ENCODE results near the gene TRAF3IP3.

Gene TRAF3IP3, protein sequence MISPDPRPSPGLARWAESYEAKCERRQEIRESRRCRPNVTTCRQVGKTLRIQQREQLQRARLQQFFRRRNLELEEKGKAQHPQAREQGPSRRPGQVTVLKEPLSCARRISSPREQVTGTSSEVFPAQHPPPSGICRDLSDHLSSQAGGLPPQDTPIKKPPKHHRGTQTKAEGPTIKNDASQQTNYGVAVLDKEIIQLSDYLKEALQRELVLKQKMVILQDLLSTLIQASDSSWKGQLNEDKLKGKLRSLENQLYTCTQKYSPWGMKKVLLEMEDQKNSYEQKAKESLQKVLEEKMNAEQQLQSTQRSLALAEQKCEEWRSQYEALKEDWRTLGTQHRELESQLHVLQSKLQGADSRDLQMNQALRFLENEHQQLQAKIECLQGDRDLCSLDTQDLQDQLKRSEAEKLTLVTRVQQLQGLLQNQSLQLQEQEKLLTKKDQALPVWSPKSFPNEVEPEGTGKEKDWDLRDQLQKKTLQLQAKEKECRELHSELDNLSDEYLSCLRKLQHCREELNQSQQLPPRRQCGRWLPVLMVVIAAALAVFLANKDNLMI

DNA sequence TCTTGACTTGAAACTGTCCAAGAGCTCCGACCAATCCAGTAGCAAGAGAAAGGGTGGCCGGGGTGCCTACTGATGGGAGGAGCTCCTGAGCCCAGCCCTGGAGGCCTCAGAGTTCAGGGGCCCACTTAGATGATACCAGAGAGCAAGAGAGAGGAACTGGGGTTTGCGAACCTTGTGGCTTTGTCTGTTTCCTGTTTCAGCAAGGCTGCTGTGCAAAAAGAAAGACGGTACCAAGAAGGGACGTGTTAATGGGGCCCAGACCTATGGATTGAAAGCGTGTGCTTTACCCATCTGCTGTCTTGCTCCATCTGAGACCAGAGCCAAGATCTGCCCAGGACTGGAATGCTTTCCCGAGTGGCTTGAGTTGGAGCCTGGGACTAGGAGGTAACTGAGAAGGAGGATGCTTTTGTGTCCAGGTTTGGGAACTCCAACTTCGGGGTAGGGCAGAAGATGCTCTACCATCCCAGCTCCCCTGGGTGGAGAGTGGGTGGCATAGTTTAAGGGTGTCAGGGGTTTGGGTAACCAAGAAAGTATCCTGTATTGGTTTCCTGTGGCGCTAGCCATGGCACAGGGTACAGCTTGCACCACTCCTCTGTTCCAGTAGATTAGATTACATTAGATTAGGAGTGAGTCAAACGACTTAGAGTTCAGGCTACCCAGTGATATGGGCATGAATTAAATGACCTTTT is at the start of gene TRAF3IP3:
TRAF3IP3 (plus strand) TSS at position 128 of the 689 bp plus-strand sequence. CDS start 3,987 bp downstream, outside the sequence.
- DNase-seq, result no peak

DNA sequence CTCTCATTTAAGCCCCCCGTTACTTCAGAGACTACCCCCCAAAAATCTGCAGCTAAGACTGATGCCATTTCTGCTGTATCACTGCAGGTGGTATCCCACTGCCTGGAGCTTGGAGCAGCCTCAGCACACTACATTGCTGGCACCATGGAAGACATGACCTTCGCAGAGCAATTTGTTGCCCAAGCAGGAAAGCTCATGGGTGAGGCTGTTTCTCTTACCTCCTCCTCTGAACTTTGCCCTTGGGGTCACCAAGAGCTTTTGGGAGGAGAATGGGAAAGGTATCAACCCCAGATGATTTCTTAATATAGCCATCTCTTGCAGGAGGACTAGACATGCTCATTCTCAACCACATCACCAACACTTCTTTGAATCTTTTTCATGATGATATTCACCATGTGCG is 49.2 kb upstream of the TRAF3IP3 start:
- no peak for DNase-seq

DNA sequence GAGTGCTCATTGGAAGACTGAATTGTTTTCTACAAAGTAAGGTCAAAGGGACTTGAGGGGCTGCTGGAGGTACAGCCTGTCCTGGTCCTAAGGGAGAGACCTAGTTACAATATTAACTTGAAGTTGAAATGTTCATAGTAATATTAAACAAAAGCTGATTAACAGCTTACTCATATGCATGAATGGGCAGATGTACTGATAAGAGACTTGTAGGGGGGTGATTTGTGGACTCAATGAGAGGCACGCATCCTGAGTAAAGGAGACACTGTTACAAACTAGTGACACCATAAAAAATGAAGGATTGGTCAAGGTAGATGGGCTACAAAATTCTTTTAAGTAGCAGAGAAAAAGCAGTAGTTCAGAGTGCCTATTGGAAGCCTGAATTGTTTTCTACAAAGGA is 48.5 kb upstream of the TRAF3IP3 start:
- no peak for DNase-seq

DNA sequence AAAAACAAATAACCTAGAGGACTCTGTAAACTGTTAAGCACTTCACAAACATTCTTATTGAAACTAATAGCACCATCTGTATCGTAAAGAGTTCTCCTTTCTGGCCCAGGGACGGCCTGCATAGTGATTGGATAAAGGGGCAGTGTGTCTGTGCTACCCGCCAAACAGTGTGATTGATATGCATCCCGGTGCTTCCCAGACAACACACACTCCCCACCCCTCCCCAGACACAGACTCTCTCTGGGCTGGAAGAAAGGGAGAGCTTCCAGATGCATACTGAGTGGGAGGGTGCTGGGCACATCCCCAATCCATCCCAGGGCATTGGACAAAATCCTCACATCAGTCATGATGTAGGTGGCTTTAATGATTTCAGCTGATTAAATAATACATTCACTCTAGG is 47.6 kb upstream of the TRAF3IP3 start:
- DNase-seq, result no peak

DNA sequence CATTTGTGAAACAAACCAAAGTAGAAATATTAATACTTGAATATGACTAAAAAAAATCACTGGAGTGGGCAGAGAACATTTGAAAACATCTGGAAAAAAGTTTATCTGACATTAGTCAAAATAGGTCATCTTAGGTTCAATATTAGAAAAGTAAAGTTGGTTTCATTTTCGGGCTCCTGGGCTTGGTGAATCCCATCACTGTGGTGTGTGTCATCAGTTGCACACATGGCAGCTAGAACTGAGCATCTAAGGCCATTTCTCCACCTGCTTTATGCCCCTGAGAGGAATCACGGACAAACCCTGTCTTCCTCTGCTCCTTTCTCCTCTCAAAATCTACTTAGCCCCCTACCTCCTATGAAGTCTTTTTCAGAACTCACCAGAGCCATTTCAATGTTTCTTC is 45.8 kb upstream of the TRAF3IP3 start:
- DNase-seq, result no peak

DNA sequence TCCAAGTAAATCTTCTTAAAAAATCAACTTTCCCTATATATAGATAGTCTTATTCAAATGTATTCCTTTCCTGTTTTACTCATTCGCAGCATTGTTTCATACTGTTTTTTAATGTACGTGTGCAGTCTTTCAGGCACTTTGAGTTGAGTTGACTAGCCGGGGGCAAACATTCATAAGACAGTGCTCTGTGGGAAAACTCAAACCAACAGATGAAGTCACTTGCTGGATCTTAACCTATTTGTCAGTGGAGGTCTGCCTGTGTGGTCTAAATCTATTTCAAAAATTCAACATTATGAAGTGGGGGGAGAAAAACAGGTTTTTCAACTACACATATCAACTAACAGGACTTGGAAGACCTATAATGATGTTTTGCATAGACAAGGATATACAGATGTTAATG is 45.0 kb upstream of the TRAF3IP3 start:
- no peak for DNase-seq

DNA sequence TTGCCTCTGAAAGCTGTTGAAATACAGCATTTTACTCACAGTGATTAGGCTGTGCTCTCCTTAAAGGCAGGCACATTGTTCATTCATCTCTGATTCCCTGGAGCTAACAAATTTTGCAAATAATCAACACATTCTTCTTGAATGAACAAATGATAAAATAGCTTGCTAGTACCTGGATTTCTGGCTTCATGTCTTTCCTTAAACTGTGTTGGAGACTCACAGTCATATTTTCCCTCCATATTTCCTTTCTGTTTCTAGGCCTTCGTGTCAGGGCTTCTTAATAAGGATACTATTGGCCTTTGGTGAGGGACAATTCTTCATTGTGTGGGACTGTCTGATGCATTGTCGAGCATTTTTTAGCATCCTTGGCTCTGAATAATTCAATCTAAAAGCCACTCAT is 41.5 kb upstream of the TRAF3IP3 start:
- no peak for DNase-seq

DNA sequence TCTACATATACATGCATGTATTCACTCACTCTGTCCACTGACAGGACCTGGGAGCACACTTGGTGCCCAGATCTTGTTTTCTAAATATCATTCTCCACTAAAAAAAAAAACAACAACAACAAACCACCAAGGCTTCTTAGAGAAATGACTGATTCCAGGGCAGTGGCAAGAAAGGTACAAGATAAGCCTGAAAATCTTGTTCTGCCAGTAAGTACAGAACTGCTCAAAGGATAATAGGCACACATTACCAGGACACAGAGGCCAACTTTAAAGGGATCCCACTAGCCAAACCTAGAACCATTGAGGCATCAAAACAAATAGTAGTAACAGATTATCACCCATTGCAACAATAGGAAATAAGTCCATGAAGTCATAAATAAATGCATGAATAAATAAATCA is 40.5 kb upstream of the TRAF3IP3 start:
- no peak for DNase-seq

DNA sequence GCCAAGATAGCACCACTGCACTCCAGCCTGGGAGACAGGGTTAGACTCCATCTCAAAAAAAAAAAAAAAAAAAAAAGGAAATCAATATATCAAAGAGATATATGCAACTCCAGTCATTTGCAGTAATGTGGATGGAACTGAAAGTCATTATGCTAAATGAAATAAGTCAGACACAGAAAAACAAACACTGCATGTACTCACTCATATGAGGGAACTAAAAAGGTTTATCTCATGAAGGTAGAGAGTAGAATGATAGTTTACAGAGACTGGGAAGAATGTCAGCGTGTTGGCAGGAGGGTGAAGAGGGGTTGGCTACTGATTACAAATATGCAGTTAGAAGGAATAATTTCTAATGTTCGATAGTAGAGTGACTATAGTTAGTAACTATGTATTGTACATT is 38.0 kb upstream of the TRAF3IP3 start:
- no peak for DNase-seq

DNA sequence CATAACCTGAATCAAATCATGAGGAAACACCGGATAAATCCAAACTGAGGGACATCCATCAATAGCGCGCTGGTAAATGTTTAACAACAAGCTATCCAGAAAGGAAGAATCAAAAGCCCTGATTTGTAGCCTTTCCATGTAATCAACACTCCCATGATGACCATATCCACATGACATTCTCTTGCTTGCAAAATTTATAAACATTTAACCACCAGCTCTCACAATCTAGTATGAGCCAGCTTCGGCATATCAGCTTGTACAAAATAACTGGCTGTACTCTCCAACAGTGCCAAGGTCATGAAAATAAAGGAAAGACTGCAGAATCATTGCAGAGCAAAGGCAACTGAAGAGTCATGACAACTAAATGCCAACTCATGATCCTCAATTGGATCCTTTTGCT is 35.5 kb upstream of the TRAF3IP3 start:
- DNase-seq, result no peak

DNA sequence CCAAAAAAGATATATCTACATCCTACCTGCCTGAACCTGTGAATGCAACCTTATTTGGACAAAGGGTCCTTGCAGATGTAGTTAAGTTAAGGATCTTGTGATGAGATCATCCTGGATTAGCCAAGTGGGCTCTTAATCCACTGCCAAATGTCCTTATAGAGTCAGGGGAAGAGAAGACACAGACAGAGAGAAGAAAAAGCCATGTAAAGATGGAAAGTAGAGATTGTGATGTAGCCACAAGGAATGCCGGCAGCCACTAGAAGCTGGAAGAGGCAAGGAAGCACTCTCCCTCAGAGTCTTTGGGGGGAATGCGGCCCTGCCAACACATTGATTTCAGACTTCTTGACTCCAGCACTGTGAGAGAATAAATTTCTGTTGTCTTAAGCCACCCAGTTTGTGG is 35.0 kb upstream of the TRAF3IP3 start:
- DNase-seq, result no peak

DNA sequence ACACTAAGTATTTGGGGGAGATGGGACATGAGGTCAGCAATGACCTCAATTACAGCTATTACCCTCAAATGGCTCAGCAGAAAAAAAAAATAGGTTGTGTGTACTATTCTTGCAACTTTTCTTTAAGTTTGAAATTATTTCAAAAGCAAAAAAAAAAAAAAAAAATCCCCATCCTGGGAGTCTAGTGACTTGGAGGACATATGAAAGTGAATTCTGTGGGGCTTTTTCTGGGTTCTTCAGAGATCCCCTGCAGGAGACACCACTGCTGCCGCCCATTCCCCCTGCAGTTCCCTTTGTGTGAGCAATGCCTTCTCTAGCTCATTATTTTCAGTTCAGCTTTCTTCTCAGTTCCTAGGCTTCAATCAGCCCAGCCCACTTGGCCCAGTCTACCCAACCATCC is 34.5 kb upstream of the TRAF3IP3 start:
- DNase-seq, result no peak

DNA sequence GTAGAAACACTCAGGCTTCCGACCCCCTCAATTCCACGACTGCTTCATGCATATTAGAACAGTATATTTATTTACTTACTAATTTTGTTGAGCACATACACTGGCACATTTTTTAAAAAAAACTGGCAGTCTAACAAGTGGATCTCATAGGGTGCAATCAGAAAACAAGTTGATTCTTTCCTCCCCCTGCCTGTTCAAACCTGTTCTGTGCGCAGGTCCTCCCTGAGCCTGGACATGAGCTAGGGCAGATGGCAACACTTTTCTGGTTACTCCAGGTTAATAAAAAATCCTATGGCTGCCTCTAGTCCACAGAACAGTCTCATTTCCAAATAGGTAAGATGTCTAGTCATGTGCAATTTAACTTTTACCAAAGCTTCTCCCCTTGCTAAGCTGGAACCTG is 32.6 kb upstream of the TRAF3IP3 start:
- no peak for DNase-seq

DNA sequence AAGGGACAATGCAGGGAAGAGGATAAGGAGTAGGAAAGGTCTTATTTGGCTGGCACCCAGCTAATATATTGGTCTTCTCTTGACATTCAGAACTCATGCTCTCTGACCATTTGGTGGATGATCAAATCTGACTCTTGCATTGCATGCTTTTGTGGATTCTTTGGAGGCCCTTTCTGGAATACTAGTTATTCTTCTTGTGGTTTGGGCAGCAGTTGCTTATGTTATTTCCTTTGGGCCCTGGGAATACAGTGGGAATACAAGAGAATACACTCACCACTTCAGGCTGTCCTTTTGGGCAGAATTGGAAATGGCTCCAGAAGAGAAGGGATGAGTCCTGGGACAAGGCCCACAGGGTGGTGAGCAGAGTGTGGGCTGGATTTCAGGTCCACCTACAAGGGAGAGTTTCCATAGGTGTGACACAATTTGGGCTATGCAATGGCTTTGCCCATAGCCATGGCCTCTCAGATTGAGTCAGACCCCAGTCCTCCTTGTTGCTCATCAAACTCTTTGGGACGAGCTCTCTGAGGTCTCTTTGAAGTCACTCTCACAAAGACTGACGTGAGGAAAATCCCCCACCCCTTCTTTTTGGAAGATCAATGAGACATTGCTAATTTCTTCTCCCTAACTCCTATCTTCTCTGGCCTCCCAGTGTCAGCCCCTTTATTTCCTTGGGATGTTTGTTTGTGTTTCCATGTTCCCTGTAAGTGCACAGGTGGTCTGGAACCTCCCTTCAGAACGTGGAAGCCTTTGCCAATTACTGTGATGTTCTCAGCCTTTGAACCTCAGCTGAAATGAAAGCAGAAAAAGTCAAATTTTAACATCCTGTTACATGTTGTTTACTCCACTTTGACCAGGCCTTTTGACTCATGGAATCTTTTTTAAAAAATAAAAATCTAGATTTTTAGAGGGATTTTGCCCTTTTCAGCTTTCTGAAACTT is 31.8 kb upstream of the TRAF3IP3 start:
- DNase-seq, result no peak

DNA sequence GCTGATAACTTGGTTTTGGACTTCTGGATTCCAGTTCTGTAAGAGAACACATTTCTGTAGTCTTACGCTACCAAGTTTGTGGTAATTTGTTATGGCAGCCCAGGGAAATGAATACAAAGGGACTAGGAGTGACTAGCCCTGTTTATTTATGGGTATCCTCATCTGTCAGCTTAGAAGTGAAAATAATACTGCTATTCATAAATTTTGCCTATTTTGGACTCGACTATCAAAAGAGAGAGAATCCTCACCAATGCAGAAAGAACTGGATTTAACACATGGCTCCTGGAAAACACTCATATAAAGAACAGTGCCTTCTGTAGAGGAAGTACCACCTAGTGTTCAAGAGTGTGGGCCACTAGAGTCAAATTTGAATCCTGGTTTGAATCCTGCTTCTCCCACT is 28.6 kb upstream of the TRAF3IP3 start:
- DNase-seq, result no peak

DNA sequence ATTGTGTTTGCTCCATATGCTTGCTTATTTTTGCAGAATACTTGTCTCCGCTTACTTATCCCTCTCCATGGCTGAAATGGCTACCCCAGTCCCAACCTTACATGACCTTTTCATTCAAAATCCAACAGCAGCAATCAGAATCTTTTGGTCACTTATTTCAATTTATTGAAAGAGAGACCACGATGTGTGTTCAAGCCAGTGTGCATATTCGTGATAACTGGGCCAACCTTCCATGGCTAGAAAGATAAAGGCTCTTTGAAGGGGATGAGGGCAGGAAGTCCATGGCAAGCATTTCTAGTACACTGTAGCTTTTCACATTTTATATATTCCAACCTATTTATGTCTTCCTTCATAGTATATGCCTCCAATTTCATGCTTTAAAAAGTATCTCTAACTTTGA is 28.1 kb upstream of the TRAF3IP3 start:
- DNase-seq, result no peak

DNA sequence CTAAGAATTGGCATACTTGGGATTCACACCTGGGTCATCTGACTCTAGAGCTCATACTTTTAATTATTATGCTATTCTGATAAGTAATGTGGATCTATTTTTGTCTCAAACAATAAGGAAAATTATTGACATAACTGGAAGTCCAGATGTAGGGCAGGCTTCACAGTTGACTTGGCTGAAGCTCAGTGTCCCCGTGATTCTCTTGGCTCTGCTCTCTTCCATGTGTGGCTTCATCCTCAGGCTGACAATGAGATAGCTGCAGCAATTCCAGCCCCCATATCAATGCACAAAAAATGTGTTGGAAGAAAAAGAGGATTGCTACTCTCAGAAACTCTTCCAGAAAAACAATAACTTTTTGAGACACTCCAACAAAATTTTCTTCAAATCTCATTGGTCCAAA is 27.4 kb upstream of the TRAF3IP3 start:
- DNase-seq, result no peak

DNA sequence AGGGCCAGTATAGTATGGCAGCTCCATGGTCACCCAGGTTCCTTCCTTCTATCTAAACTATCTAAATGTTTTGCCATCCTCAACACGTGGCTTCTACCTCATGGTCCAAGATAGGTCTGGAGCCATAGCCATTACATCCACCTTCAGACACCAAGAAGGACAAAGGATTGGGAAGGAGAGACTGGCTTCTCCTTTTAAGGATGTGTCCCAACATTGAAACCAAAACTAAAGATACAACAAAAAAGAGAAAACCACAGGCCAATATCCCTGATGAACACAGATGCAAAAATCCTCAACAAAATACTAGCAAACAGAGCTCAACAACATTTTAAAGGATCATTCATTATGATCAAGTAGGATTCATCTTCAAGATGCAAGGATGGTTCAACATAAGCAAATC is 26.4 kb upstream of the TRAF3IP3 start:
- DNase-seq, result no peak

DNA sequence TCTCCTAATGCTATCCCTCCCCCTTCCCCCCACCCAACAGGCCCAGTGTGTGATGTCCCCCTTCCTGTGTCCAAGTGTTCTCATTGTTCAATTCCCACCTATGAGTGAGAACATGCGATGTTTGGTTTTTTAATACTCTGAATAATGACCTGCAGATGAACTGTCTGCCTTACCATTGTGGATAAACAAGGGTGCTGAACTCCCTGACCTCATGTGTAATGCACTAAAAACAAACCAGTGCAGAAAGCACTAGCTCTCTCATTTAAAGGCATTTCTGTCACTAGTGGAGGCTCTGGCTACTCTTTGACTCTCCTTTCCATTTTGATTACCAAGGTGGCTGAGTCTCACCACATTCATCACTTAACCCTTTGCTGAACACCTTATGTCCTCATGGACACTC is 23.1 kb upstream of the TRAF3IP3 start:
- DNase-seq, result no peak

DNA sequence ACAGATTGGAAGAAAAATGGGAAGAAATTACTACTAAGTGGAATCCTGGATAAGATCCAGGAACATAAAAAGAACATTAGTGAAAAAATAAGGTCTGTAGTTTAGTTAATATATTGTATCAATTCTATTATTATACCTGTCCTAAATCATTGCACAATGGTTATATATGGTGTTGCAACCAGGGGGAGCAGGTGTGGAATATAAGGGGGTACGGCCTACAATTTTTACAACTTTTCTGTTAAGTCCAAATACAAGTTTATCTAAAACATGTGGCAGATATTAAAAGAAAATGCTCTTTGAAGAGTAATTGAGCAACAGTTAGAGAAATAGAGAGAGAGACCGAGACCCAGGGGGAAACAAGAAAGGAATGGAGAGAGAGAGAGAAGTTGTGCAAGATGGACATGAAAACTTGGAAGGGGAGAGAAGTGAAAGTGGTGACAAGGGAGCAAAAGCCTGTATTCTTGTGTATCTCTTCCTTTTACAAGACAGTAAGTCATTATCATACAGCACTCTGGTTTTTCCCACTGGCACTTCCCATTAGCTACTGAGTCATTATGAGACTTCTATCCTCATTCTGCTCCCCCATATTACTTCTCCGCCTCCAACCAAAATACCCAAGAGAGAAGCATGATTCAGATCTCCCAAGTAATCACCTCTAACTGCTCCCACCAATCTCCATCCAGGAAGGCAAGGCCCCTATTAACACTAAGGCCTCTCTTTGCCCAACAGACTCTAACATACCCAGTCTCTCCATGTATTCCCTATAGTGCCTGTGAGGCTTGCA is 22.3 kb upstream of the TRAF3IP3 start:
- no peak for DNase-seq

DNA sequence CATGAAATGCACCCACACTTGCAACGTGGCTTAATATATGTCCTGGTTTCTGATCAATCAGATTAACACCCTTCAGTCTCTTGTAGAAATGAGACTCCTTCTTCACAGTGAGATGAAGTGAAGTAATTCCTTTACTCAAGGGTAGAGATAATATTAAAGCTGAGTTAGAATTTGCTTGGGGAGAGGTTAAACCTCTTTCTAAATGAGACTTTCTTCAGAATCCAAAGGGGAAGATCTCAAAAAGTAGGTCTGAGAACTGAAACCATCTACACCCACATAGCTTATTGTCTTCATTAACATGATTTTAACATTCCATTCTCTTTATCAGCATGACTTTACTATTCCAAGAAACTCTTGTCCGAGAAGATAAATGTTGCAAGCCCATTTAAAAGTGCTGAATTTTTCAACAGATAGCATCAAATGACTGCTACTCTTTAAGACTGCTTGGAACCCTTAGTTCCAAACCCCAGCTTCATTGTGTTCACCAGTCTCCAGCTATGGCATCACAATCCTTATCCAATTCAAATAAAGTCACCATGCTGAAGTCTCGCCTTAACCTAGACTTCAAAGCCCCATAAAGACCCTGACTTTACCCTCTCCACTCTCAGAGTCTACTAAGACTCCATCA is 19.2 kb upstream of the TRAF3IP3 start:
- no peak for DNase-seq

DNA sequence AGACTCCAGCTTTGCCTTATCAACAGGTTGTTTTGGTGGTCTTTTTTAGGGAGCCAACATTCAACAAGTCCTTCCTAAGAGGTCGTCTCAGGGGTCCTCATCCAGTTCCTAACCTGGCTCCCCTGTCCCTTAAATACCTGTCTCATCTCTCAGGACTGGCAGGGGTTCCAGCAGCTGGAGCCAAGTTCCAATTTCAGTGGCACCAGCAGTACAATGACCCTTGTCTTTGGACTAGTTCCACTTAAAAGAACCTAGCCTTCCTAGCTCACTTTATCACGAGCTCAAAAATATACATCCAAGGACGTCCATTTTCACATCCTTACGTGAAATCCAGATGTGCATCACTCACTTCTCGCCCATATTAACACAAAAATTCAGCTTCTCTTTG is 18.7 kb upstream of the TRAF3IP3 start:
- no peak for DNase-seq

Data from NCI-H2081 (cell line).